GM12892 (cell line): ENCODE data around the gene TULP4. TPM values are rescaled to one million over a fixed set of nuclear protein-coding genes. Genes with fewer than 3 reads are reported as not detected.

Source experiments
- DNase-seq: peaks from one replicate; pipeline ENCODE4 v3.0.0; 2011; ENCODE audit not compliant: insufficient read length
- FAIRE-seq: peaks from 2 replicates; lab custom pipeline; 2011; peaks lifted over from hg19 to GRCh38; lab: Jason Lieb, UNC
- POLR2A ChIP-seq: IDR thresholded peaks from 2 replicates; pipeline ENCODE4 v1.6.1; 2011; ENCODE audit warnings: low read depth, low read length, control low read depth
- POLR2AphosphoS5 ChIP-seq: IDR thresholded peaks from 2 replicates; pipeline ENCODE4 v1.6.1; 2011; ENCODE audit warnings: low read depth, low read length, control low read depth
- TAF1 ChIP-seq: IDR thresholded peaks from 2 replicates; pipeline ENCODE4 v1.6.1; 2011; ENCODE audit warnings: low read depth, mild to moderate bottlenecking, control low read depth, low read length, borderline replicate concordance
- polyA plus RNA-seq: library from polyadenylated mRNA; unstranded; fragments of >200 nt; gene quantifications from one replicate; pipeline ENCODE4 v1.2.1, GENCODE V29; 2012; ENCODE audit warnings: missing spikeins, inconsistent platforms; ENCODE audit not compliant: missing spikeins

The TULP4 gene, protein sequence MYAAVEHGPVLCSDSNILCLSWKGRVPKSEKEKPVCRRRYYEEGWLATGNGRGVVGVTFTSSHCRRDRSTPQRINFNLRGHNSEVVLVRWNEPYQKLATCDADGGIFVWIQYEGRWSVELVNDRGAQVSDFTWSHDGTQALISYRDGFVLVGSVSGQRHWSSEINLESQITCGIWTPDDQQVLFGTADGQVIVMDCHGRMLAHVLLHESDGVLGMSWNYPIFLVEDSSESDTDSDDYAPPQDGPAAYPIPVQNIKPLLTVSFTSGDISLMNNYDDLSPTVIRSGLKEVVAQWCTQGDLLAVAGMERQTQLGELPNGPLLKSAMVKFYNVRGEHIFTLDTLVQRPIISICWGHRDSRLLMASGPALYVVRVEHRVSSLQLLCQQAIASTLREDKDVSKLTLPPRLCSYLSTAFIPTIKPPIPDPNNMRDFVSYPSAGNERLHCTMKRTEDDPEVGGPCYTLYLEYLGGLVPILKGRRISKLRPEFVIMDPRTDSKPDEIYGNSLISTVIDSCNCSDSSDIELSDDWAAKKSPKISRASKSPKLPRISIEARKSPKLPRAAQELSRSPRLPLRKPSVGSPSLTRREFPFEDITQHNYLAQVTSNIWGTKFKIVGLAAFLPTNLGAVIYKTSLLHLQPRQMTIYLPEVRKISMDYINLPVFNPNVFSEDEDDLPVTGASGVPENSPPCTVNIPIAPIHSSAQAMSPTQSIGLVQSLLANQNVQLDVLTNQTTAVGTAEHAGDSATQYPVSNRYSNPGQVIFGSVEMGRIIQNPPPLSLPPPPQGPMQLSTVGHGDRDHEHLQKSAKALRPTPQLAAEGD (N-terminal part only)
- 12.7 TPM for polyA plus RNA-seq

DNA sequence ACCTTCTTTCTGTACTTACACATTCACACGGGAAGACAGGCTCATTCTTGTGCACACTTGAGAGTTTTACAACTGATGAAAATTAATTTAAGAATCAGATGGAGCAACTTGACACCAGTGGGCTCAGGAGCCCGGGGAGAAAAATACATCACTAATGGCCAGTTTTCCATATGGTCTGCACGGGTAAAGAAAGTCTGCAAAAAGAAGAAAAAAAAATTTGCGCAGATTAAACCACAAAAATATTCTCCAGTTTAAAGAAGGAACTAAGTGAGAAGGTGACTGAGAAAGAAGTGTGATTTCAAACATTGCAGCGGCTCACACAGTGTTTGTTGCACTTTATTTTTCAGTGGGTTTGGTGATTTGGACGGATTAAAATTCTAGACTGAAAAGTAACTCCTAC lies at the start of gene TULP4:
TULP4 (plus strand) TSS at position 301 of the 400 bp plus-strand sequence. CDS start 1,552 bp downstream, outside the sequence.
- FAIRE-seq (no peak), DNase-seq (no peak)
- TF ChIP-seq POLR2A: no peak
- TF ChIP-seq POLR2AphosphoS5: no peak
- TF ChIP-seq TAF1: no peak

GRCh38 chr6:158262755-158263154 lies 49.5 kb upstream of the TULP4 start:
- DNase-seq: no peak
- TF ChIP-seq POLR2AphosphoS5: no peak
- no peak for TF ChIP-seq POLR2A
- no peak for TF ChIP-seq TAF1
- FAIRE-seq: no peak

DNA sequence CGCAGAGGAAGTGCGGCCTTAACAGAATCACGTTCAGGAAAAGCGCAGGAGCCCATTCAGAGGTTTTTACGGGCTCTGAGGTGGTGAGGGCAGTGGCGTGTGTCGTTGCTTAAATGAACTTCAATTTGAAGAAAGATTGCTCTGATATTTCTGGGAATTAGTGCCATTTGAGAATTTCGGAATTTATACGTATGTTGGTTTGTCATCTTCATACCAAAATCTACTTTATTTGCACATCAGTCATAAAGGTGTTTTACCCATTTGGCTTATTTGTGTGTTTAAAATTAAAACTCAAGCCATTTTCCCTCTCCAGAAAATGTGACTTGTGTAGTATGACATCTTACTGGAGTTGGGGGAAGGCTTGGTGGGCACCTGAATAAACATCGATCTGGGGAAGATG lies 48.1 kb upstream of the TULP4 start:
- FAIRE-seq: no peak
- DNase-seq: no peak
- TF ChIP-seq POLR2A (no peak), POLR2AphosphoS5 (no peak), TAF1 (no peak)

GRCh38 chr6:158266131-158266530 lies 46.1 kb upstream of the TULP4 start:
- no peak for TF ChIP-seq POLR2AphosphoS5
- TF ChIP-seq TAF1: no peak
- TF ChIP-seq POLR2A: no peak
- DNase-seq (no peak), FAIRE-seq (no peak)

DNA sequence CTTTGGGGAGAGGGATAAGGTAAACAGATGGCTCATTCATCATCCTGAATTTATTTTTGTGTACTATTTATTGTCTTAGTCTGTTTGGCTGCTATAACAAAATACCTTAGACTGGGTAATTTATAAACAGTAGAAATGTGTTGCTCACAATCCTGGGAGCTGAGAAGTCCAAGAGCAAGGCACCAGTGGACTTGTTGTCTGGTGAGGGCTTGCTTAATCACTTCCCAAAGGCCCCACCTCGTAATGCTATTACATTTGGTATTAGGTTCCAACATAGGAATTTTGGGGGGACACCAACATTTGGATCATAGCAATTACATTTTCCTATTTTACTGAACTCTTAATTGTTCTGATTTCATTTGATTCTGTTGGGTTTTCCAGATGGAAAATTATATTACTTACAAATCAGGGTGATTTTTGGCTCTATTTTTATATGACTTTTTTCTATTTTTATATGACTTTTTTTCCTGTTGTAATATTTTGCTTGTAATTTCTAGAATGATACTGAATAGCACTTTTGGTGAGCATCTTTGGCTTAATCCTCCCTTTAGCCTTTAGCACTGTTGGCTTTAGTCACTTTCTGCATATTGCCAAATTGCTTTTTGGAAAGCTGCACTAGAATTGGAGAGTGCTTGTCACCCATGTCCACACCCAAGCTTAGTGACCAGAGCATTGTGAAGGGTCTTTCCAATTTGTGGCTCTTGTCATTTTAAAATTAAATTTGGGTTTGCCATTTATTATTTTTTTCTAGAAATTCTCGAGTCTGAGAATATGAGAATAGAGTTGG lies 43.7 kb upstream of the TULP4 start:
- TF ChIP-seq TAF1: no peak
- no peak for FAIRE-seq
- DNase-seq: no peak

DNA sequence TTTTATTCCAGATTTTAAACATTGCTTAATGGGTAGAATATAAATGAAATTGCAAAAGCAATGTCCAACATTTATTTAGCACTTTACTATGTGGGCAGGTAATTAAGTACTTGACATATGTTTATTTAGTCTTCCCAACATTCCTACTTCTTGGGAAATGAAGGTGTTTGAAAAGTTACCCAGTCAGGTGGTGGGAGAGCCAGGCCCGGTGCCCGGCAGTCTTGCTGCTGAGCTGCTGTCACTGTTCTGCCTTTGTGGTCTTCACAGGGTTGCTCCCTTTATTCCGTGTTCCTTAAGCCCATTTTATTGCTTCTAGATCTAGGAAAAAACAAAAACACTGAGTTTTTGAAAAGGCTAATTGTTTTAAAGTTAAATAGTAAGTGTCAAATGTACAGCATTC lies 42.6 kb upstream of the TULP4 start:
- DNase-seq: no peak
- TF ChIP-seq POLR2A (no peak), TAF1 (no peak), POLR2AphosphoS5 (no peak)
- no peak for FAIRE-seq

DNA sequence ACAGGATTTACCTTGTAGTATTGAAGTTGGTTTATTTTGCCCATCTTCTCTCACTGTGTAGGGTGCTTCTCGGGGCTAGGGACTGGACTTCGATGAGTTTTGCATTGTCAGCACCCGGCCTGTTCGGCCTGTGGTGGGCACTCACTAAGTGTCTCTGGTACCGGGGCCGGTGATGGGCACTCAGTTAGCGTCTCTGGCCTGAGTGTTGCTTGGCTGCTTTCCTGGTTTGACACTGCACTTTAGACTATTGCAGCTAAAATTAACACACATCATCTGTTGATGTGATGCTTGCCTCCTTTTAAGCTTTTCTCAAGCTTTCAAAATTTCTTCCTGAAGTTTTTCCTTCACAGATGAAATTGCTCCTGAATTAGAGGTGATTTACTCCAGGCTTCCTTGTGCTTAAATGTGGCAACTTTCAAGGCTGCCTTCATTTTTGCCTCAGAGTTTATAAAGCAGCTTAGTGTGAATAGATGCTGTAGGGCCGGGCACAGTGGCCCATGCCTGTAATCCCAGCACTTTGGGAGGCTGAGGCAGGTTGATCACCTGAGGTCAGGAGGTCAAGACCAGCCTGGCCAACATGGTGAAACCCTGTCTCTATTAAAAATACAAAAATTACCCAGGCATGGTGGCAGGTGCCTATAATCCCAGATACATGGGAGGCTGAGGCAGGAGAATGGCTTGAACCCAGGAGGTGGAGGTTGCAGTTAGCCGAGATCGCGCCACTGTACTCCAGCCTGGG lies 41.7 kb upstream of the TULP4 start:
- no peak for DNase-seq
- TF ChIP-seq POLR2A: no peak
- no peak for TF ChIP-seq TAF1
- no peak for TF ChIP-seq POLR2AphosphoS5
- FAIRE-seq: no peak

- DNase-seq (no peak), FAIRE-seq (no peak)
- TF ChIP-seq POLR2AphosphoS5 (no peak), POLR2A (no peak), TAF1 (no peak)
These were observed 39.9 kb upstream of the TULP4 start for GRCh38 chr6:158272324-158272723.

- DNase-seq: no peak
- no peak for FAIRE-seq
- TF ChIP-seq POLR2AphosphoS5 (no peak), POLR2A (no peak), TAF1 (no peak)
These were observed 34.3 kb upstream of the TULP4 start for GRCh38 chr6:158278004-158278403.

- FAIRE-seq (no peak), DNase-seq (no peak)
- TF ChIP-seq TAF1 (no peak), POLR2AphosphoS5 (no peak), POLR2A (no peak)
These were observed 32.6 kb upstream of the TULP4 start for GRCh38 chr6:158279615-158280014.
